Ovary (tissue), 9 donors: ENCODE results near the gene KLHL25. TPM values are rescaled to one million over a fixed set of nuclear protein-coding genes. Genes with fewer than 3 reads are reported as not detected.

ENCODE experiments used
- DNase-seq, 5 donors: peaks; one replicate each; pipeline ENCODE4 v3.0.0-alpha.2; 2019 to 2020
- H3K27ac ChIP-seq, 2 donors: fragments of 200-600 bp; one replicate each; pipeline versions ENCODE4 v1.5.1 to v1.8.0; 2019 to 2022
- H3K27me3 ChIP-seq: fragments of 200-600 bp; one replicate; pipeline ENCODE4 v1.8.0; 2022
- H3K36me3 ChIP-seq: fragments of 200-600 bp; sonication (generic); one replicate; pipeline ENCODE4 v1.5.1; 2019
- H3K4me1 ChIP-seq: one replicate; pipeline ENCODE4 v1.8.1; 2013; ENCODE audit warnings: mild to moderate bottlenecking, moderate library complexity; ENCODE audit not compliant: insufficient read depth
- H3K4me3 ChIP-seq: fragments of 200-600 bp; sonication (generic); one replicate; pipeline ENCODE4 v1.5.1; 2017
- H3K9me3 ChIP-seq, 2 donors: fragments of 200-600 bp in 1 of 2; sonication (generic) in 1 of 2; one replicate each; pipeline versions ENCODE4 v1.5.1 to v1.8.1; 2013 to 2019; ENCODE audit warnings: mild to moderate bottlenecking in 1 of 2, moderate library complexity in 1 of 2
- EP300 ChIP-seq: sonication (generic); formaldehyde crosslinking; IDR thresholded peaks from one replicate; pipeline ENCODE4 v1.6.1; 2017; ENCODE audit warnings: antibody characterized with exemption
- POLR2A ChIP-seq: fragments of 450-650 bp; IDR thresholded peaks from one replicate; pipeline ENCODE4 v1.6.1; 2017; ENCODE audit warnings: antibody characterized with exemption, mild to moderate bottlenecking, moderate library complexity
- WGBS, 3 donors: extraction: QIAGEN DNeasy Blood & Tissue Kit in 1 of 3; methylation state at CpG; one replicate each; pipeline versions ENCODE4 v1.1.5 to v1.1.7; 2013 to 2017; 5-methylcytosine and 5-hydroxymethylcytosine counted together
- intact Hi-C, 4 donors: fragments of 100-400 bp; cut with DNase I; formaldehyde crosslinking; loops; one replicate each; pipeline versions ENCODE4 v1.11.0 to v1.15.1; 2022 to 2023
- polyA plus RNA-seq, 2 donors: library from polyadenylated mRNA; stranded (reverse); fragments of 200-250 nt in 1 of 2; fragments of 350-450 nt in 1 of 2; fragmentation: Illumina TruSeq in 1 of 2; extraction: RNeasy Lipid Tissue Mini Kit (QIAGEN cat#74804) in 1 of 2; gene quantifications; one replicate each; pipeline ENCODE4 v1.2.3, GENCODE V29; 2013 to 2014
- total RNA-seq, 7 donors: library from RNA; depleted of rRNA in 2 of 7; stranded (reverse); fragments of >200 nt in 2 of 7; fragmentation: NEBNext Ultra II Directional in 3 of 7; extraction: Animal tissue kit (Norgen Biotek cat#: 25700) in 3 of 7; gene quantifications; one replicate each; pipeline versions ENCODE4 v1.1.0 to v1.2.4, GENCODE V29; 2016 to 2023
- TF ChIP-seq, protein P1 (sequence below), 3 donors: fragments of 450-650 bp in 2 of 3; fragments of 200-600 bp in 1 of 3; IDR thresholded peaks; one replicate each; pipeline versions ENCODE4 v1.5.1 to v1.8.0; 2016 to 2022; ENCODE audit warnings: antibody characterized with exemption in 3 of 3, mild to moderate bottlenecking in 1 of 3
- donor health status: DM: no; HTN: no; CAD: no; lungs with moderate emphysema.
- donor health status: DM: no; HTN: no; CAD: no.
- donor health status: Bipolar disorder and iron deficiency.
- donor health status: DM: yes; HTN: yes; CAD: no.
- donor health status: DM: no; HTN: no; CAD: no.
- donor health status: DM: yes; HTN: yes; CAD: no.

The KLHL25 gene
- total and polyA plus RNA-seq, 9 donors = 0.58 to 9.6 (median 5.8) TPM

DNA sequence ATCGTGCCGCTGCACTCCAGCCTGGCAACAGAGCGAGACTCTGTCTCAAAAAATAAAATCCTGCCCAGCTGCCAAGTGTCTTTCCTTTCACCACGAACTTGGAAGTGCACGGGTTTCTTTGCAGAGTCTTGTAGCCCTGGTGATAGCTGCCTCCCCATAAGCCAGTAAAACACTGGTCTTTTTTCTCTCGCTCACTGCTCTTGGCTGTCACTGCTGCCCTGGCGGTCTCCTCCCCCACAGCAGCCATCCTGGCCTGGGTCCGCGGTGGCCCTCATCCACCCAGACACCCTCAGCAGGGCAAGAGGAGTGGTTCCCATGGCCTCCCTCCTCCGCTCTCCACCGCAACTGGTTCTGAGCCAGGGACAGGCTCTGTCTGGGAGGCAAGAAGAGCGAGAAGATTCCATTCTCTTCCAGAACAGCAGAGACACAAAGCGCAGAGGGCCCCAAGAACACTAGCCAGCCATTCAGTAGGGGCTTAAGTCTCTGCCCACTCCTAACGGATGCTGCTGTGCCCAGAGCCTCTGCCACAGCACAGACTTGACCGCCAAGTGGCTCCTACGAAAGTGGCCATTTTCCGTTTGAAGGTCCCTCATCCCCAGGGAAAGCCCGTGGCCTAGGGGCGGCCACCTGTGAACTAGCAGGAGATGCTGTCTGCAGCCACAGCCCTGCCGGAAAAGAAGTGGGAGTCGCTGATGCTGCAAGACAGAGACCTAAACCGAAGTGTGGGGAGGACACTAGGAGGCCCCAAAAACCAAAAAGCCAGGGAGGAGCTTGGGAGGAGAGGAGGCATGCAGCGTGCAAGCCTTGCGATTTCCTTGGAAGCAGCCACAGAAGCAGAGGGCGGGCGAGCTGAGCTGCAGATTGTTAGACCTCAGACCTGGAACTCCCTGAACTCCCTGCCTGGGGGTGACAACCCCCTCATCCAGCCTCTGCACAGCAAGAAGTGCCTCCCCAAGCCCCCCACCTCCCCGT, 44.1 kb downstream of the KLHL25 start:
- intact Hi-C loops = loop anchor here in 2 of 4 donors (5.0 kb wide), 2 partner anchors 37 to 42 kb away; partner anchors contain the start of gene KLHL25 (in 1 of the 2)
- WGBS, 3 donors = 10 to 17% (median 13%) methylated on average over 27 of the region's 27 CpGs
- Histone ChIP-seq H3K27ac (peak overlapping the region; percentile 42 to 53), H3K4me3 (peak overlapping the region; percentile 5), H3K36me3 (no peaks in the 10 kb centered on the region), H3K9me3 (no peaks in the 10 kb centered on the region), H3K4me1 (peaks cover 15% of the 10 kb centered on the region), H3K27me3 (no peaks in the 10 kb centered on the region)
- TF ChIP-seq, protein P1, sequence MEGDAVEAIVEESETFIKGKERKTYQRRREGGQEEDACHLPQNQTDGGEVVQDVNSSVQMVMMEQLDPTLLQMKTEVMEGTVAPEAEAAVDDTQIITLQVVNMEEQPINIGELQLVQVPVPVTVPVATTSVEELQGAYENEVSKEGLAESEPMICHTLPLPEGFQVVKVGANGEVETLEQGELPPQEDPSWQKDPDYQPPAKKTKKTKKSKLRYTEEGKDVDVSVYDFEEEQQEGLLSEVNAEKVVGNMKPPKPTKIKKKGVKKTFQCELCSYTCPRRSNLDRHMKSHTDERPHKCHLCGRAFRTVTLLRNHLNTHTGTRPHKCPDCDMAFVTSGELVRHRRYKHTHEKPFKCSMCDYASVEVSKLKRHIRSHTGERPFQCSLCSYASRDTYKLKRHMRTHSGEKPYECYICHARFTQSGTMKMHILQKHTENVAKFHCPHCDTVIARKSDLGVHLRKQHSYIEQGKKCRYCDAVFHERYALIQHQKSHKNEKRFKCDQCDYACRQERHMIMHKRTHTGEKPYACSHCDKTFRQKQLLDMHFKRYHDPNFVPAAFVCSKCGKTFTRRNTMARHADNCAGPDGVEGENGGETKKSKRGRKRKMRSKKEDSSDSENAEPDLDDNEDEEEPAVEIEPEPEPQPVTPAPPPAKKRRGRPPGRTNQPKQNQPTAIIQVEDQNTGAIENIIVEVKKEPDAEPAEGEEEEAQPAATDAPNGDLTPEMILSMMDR (IDR thresholded peaks at IDR 0.05) = no peak
- peak; percentile 10 for TF ChIP-seq POLR2A
- peak; percentile 74 to 84 (median 79) for DNase-seq

DNA sequence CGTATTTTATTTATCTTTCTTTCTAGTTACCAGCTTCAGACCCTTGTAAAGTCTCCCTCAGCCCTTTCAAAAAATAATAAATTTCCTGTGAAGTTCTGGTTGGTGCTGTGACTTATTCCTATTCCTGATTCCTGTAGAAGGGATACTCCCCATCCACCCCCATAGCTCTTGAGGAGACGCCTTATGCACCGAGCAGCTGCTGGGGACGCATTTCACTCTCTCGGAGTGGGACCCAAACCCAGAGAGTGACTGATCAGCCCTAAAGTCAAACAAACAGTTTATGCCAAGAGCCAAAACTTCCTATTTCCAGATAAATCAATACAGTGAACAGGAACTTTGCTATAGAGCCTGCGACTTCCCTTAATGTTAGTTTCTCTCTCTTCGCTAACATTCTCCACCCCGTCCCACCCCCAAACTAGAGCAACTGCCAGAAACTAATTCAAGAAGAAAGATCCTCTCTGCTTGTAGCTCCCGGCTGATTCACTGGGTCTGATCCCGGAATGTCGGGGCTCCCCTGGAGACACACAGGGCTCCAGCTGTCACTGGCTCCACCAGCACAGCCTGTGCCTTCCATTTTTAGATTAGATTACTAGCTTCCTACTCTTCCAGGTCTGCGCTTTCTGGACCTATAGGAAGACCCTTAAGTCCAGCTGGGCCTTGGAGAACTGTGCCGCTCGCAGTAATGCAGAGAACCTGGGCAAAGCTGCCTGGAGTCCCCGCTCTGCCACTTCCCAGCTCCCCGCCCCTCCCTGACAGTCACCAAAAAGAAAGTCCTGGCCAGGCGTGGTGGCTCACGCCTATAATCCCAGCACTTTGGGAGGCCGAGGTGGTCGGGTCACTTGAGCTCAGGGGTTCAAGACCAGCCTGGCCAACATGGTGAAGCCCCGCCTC, 45.2 kb downstream of the KLHL25 start:
- TF ChIP-seq, protein P1 (IDR thresholded peaks at IDR 0.05) = no peak
- no peak for TF ChIP-seq POLR2A
- TF ChIP-seq EP300 = no peak
- peak overlapping the region in 1 of 2 donors; percentile 28 for H3K27ac ChIP-seq
- H3K27me3 ChIP-seq = no peaks in the 10 kb centered on the region
- intact Hi-C loops = loop anchor here in 2 of 4 donors (5.0 kb wide), 3 partner anchors 38 to 83 kb away; partner anchors contain the start of gene KLHL25 (in 1 of the 2)
- H3K4me1 ChIP-seq = peaks cover 14% of the 10 kb centered on the region
- H3K9me3 ChIP-seq = no peaks in the 10 kb centered on the region
- H3K36me3 ChIP-seq = no peaks in the 10 kb centered on the region
- DNase-seq = peak in 3 of 5 donors; percentile 50 to 68 (median 52)
- 23 to 30% (median 30%) methylated on average over 21 of the region's 21 CpGs for WGBS, 3 donors
- H3K4me3 ChIP-seq = peak overlapping the region; percentile 5

DNA sequence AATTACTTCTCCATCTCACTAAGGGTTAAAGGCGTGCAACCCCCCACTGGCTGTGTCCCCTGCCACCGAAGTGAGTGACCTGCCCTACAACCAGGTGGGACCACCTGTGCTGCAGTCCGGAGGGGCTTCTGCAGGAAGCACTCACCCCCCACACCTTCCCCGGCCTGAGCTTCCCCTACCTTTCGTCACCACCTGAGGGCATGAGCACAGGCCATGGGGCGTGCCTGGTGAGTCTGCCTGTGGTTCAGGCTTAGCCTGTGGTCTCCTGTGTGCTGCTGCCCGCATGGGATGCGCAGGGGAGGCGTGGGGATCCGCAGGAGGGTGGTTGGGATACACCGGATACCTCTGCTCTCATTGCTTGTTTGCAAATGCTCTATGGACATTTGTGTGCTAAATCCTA, 46.0 kb downstream of the KLHL25 start:
- peak in 3 of 5 donors; percentile 21 to 42 (median 29) for DNase-seq
- Histone ChIP-seq H3K36me3 (no peaks in the 10 kb centered on the region), H3K4me1 (peaks cover 14% of the 10 kb centered on the region), H3K27me3 (no peaks in the 10 kb centered on the region), H3K27ac (no peak overlapping the region), H3K9me3 (no peaks in the 10 kb centered on the region), H3K4me3 (no peak overlapping the region)
- TF ChIP-seq POLR2A (no peak), EP300 (no peak)
- TF ChIP-seq, protein P1 (IDR thresholded peaks at IDR 0.05) = no peak
- WGBS, 3 donors = 69 to 72% (median 69%) methylated on average over 11 of the region's 11 CpGs
- intact Hi-C loops = loop anchor here in 1 of 4 donors (5.0 kb wide), 1 partner anchor 84 kb away; no protein-coding TSS in a partner anchor

DNA sequence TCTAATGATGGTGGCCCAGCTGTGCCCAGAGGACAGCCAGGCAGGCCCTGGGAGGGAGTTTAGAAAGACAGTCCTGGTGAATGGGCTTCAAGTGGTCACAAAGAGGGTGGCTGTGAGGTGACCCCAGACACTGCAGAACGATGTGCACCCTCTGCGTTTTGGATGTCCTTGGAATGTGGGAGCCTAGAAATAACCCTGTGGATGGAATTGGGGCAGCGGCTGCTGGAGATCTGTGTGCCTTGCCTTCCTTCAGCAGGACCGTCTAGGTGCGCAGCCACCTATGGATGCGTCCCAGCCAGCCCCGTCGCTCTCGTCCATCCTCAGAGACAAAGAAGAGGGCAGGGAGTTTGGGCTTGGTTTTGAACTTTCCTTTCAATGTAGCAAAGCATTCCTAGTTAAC, 46.5 kb downstream of the KLHL25 start:
- no peaks in the 10 kb centered on the region for H3K36me3 ChIP-seq
- DNase-seq = peak in 1 of 5 donors; percentile 9
- TF ChIP-seq, protein P1 (IDR thresholded peaks at IDR 0.05) = no peak
- TF ChIP-seq EP300 (no peak), POLR2A (no peak)
- no peak overlapping the region for H3K4me3 ChIP-seq
- WGBS, 3 donors = 71 to 83% (median 75%) methylated on average over 9 of the region's 9 CpGs
- intact Hi-C loops = loop anchor here in 1 of 4 donors (5.0 kb wide), 1 partner anchor 84 kb away; no protein-coding TSS in a partner anchor
- H3K27ac ChIP-seq = no peak overlapping the region
- H3K27me3 ChIP-seq = no peaks in the 10 kb centered on the region
- peaks cover 14% of the 10 kb centered on the region for H3K4me1 ChIP-seq
- no peaks in the 10 kb centered on the region for H3K9me3 ChIP-seq
